SK-N-SH (cell line): ENCODE measurements around the gene GAS7. TPM values are rescaled to one million over a fixed set of nuclear protein-coding genes. Genes with fewer than 3 reads are reported as not detected.

Experiments used
- CTCF ChIA-PET: fragments of 300-600, 350-600 bp; formaldehyde crosslinking; extraction: SDS; loops from one replicate; lab custom pipeline; 2021; lab: Yijun Ruan, JAX
- POLR2A ChIA-PET: fragments of 350-600 bp; sonication (Branson Sonifier 250); formaldehyde crosslinking; extraction: SDS; loops from one replicate; lab custom pipeline; 2020; ENCODE audit warnings: antibody characterized with exemption, inconsistent platforms; lab: Yijun Ruan, JAX
- DNase-seq: peaks from one replicate; pipeline ENCODE4 v3.0.0; 2012
- H2AFZ ChIP-seq: fragments of 200-600 bp; sonication (generic); 2 replicates; pipeline ENCODE4 v1.8.1; 2016; ENCODE audit warnings: antibody characterized with exemption, mild to moderate bottlenecking, low read depth
- H3F3A ChIP-seq: fragments of 200-600 bp; sonication (generic); replicated peaks from 2 replicates; pipeline ENCODE3; 2016; ENCODE audit warnings: antibody characterized with exemption, mild to moderate bottlenecking; ENCODE audit not compliant: insufficient read depth
- H3K27ac ChIP-seq, 2 experiments: fragments of 200-500 bp in 1 of 2; fragments of 200-600 bp in 1 of 2; sonication (Bioruptor generic) in 1 of 2; sonication (generic), shearing (Covaris generic) in 1 of 2; 2 replicates each; pipeline versions ENCODE4 v1.5.1 to v1.6.1; 2014 to 2016; ENCODE audit warnings: low read depth in 2 of 2, inconsistent platforms in 1 of 2, low read length in 1 of 2, mild to moderate bottlenecking in 1 of 2, mixed read lengths in 1 of 2
- H3K27me3 ChIP-seq: fragments of 200-600 bp; sonication (generic), shearing (Covaris generic); 2 replicates; pipeline ENCODE4 v1.6.1; 2016; ENCODE audit warnings: mixed run types; ENCODE audit not compliant: insufficient read depth
- H3K36me3 ChIP-seq, 2 experiments: fragments of 200-500 bp in 1 of 2; fragments of 200-600 bp in 1 of 2; sonication (Bioruptor generic) in 1 of 2; sonication (generic) in 1 of 2; replicated peaks in 1 of 2; 2 replicates each; pipeline versions ENCODE3 to v1.5.1; 2014 to 2016; ENCODE audit warnings: low read length in 1 of 2, mild to moderate bottlenecking in 1 of 2; ENCODE audit not compliant: insufficient read depth in 2 of 2, control insufficient read depth in 1 of 2
- H3K4me1 ChIP-seq, 2 experiments: fragments of 200-500 bp in 1 of 2; fragments of 200-600 bp in 1 of 2; sonication (Bioruptor generic) in 1 of 2; sonication (generic), shearing (Covaris generic) in 1 of 2; 2 replicates each; pipeline versions ENCODE4 v1.5.1 to v1.6.1; 2014 to 2016; ENCODE audit warnings: low read depth in 1 of 2, low read length in 1 of 2, mixed run types in 1 of 2; ENCODE audit not compliant: insufficient read depth in 2 of 2, control insufficient read depth in 1 of 2
- H3K4me2 ChIP-seq: fragments of 200-600 bp; sonication (generic), shearing (Covaris generic); 2 replicates; pipeline ENCODE4 v1.6.1; 2017; ENCODE audit warnings: mixed run types
- H3K4me3 ChIP-seq, 2 experiments: fragments of 200-500 bp in 1 of 2; fragments of 200-600 bp in 1 of 2; sonication (Bioruptor generic) in 1 of 2; sonication (generic), shearing (Covaris generic) in 1 of 2; 2 replicates each; pipeline versions ENCODE4 v1.5.1 to v1.8.1; 2014 to 2016; ENCODE audit warnings: low read depth in 2 of 2, inconsistent platforms in 1 of 2, low read length in 1 of 2, mild to moderate bottlenecking in 1 of 2, mixed read lengths in 1 of 2, moderate library complexity in 1 of 2
- H3K79me2 ChIP-seq: fragments of 200-600 bp; sonication (generic); 2 replicates; pipeline ENCODE4 v1.8.1; 2017; ENCODE audit warnings: mild to moderate bottlenecking; ENCODE audit not compliant: insufficient read depth
- H3K9ac ChIP-seq: fragments of 200-600 bp; sonication (generic); 2 replicates; pipeline ENCODE4 v1.6.1; 2017; ENCODE audit warnings: mixed run types
- H3K9me2 ChIP-seq: fragments of 200-600 bp; sonication (generic); 2 replicates; pipeline ENCODE4 v1.6.1; 2017; ENCODE audit warnings: mixed run types
- H3K9me3 ChIP-seq: fragments of 200-600 bp; sonication (generic); 2 replicates; pipeline ENCODE4 v1.6.1; 2017; ENCODE audit warnings: mixed run types, mild to moderate bottlenecking, moderate library complexity
- H4K20me1 ChIP-seq: fragments of 200-600 bp; sonication (generic); 2 replicates; pipeline ENCODE4 v1.6.1; 2017; ENCODE audit warnings: mild to moderate bottlenecking, mixed run types; ENCODE audit not compliant: insufficient read depth
- ELF1 ChIP-seq: IDR thresholded peaks from 2 replicates; pipeline ENCODE4 v1.4.0; 2012
- EP300 ChIP-seq, 2 experiments: IDR thresholded peaks; 2 replicates each; pipeline versions ENCODE4 v1.4.0 to v1.6.1; 2012; ENCODE audit warnings: borderline replicate concordance in 1 of 2, low read depth in 1 of 2, low read length in 1 of 2
- EZH2phosphoT487 ChIP-seq: fragments of 200-600 bp; sonication (generic); IDR thresholded peaks from 2 replicates; pipeline ENCODE4 v1.6.1; 2017; ENCODE audit warnings: low read depth, mixed run types, mild to moderate bottlenecking, antibody characterized with exemption, moderate library complexity, borderline replicate concordance
- FOSL2 ChIP-seq: IDR thresholded peaks from 2 replicates; pipeline ENCODE4 v1.4.0; 2012; ENCODE audit warnings: low read depth, mild to moderate bottlenecking, moderate library complexity, borderline replicate concordance
- FOXM1 ChIP-seq: IDR thresholded peaks from 2 replicates; pipeline ENCODE4 v1.4.0; 2012; ENCODE audit warnings: low read depth, mild to moderate bottlenecking
- JUND ChIP-seq: IDR thresholded peaks from 2 replicates; pipeline ENCODE4 v1.4.0; 2012
- NFIC ChIP-seq: IDR thresholded peaks from 2 replicates; pipeline ENCODE4 v1.4.0; 2012; ENCODE audit warnings: borderline replicate concordance
- RAD21 ChIP-seq: IDR thresholded peaks from 2 replicates; pipeline ENCODE4 v1.6.1; 2012; ENCODE audit warnings: mild to moderate bottlenecking, low read length
- RCOR1 ChIP-seq: fragments of 150-350 bp; IDR thresholded peaks from 2 replicates; pipeline ENCODE4 v1.6.1; 2017; ENCODE audit warnings: antibody characterized with exemption, low read length
- RFX5 ChIP-seq: IDR thresholded peaks from 2 replicates; pipeline ENCODE4 v1.6.1; 2012; ENCODE audit warnings: mild to moderate bottlenecking, improper control_type of control experiment, low read length
- SMC3 ChIP-seq: IDR thresholded peaks from 2 replicates; pipeline ENCODE4 v1.6.1; 2012; ENCODE audit warnings: low read depth, low read length, improper control_type of control experiment
- TAF1 ChIP-seq: IDR thresholded peaks from 2 replicates; pipeline ENCODE4 v1.6.1; 2012; ENCODE audit warnings: low read depth, mild to moderate bottlenecking, low read length, moderate library complexity, borderline replicate concordance
- TCF12 ChIP-seq: IDR thresholded peaks from 2 replicates; pipeline ENCODE4 v1.4.0; 2012
- ZBTB33 ChIP-seq: IDR thresholded peaks from 2 replicates; pipeline ENCODE4 v1.4.0; 2012; ENCODE audit warnings: low read depth, borderline replicate concordance
- WGBS: methylation state at CpG from one replicate; pipeline ENCODE4 v1.1.6; 2017; ENCODE audit warnings: low lambda C conversion rate; 5-methylcytosine and 5-hydroxymethylcytosine counted together
- polyA plus RNA-seq, 3 experiments: library from polyadenylated mRNA; depleted of rRNA; stranded (reverse); fragments of >200 nt; gene quantifications; 2 replicates each; pipeline ENCODE4 v1.2.3, GENCODE V29; 2012
- TF ChIP-seq, protein P1 (sequence below): fragments of 200-600 bp; sonication (generic); IDR thresholded peaks from 2 replicates; pipeline ENCODE4 v1.6.1; 2017; ENCODE audit warnings: antibody characterized with exemption, mild to moderate bottlenecking, moderate library complexity

GAS7 gene
- polyA plus RNA-seq, 1 of the 3 experiments (the other 2 are of a cell fraction): 0.12 TPM

- Histone ChIP-seq H3K79me2 (no peaks in the 10 kb centered on the region), H3K9me2 (no peaks in the 10 kb centered on the region)
- TF ChIP-seq, protein P1, sequence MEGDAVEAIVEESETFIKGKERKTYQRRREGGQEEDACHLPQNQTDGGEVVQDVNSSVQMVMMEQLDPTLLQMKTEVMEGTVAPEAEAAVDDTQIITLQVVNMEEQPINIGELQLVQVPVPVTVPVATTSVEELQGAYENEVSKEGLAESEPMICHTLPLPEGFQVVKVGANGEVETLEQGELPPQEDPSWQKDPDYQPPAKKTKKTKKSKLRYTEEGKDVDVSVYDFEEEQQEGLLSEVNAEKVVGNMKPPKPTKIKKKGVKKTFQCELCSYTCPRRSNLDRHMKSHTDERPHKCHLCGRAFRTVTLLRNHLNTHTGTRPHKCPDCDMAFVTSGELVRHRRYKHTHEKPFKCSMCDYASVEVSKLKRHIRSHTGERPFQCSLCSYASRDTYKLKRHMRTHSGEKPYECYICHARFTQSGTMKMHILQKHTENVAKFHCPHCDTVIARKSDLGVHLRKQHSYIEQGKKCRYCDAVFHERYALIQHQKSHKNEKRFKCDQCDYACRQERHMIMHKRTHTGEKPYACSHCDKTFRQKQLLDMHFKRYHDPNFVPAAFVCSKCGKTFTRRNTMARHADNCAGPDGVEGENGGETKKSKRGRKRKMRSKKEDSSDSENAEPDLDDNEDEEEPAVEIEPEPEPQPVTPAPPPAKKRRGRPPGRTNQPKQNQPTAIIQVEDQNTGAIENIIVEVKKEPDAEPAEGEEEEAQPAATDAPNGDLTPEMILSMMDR: peak; percentile 74
- peak; percentile 55 for TF ChIP-seq SMC3
- TF ChIP-seq RAD21: peak; percentile 61
- no peak for TF ChIP-seq NFIC
- TF ChIP-seq, all 33 proteins: peak for 3
- Histone ChIP-seq H3F3A (no peaks in the 10 kb centered on the region), H3K4me2 (no peak overlapping the region), H3K27ac (no peak overlapping the region), H3K9me3 (no peaks in the 10 kb centered on the region), H3K36me3 (no peaks in the 10 kb centered on the region), H4K20me1 (no peaks in the 10 kb centered on the region), H3K27me3 (peaks cover 5% of the 10 kb centered on the region; the same call in 1 of the 2 replicates), H3K4me1 (no peaks in the 10 kb centered on the region), H3K4me3 (no peak overlapping the region), H2AFZ (no peak overlapping the region), H3K9ac (no peak overlapping the region)
- ChIA-PET CTCF (interaction anchor here (0.6 to 1.9 kb wide), 20 partner anchors 9 to 328 kb away, joined by 3 to 12 read pairs (median 4); no protein-coding TSS in a partner anchor), POLR2A (no interaction called here)
- WGBS: 7% methylated on average over 5 of the region's 15 CpGs
- peak; percentile 65 for DNase-seq
Measured at GRCh38 chr17:10226930-10227695, 28.7 kb upstream of the GAS7 start.

- Histone ChIP-seq H3K4me2 (no peak overlapping the region), H3K27ac (no peak overlapping the region), H4K20me1 (no peaks in the 10 kb centered on the region), H3K9ac (no peak overlapping the region), H3K9me3 (no peaks in the 10 kb centered on the region), H3K4me3 (no peak overlapping the region), H3F3A (no peaks in the 10 kb centered on the region), H3K36me3 (no peaks in the 10 kb centered on the region), H3K27me3 (peaks cover 5% of the 10 kb centered on the region; the same call in 1 of the 2 replicates), H3K4me1 (no peaks in the 10 kb centered on the region), H2AFZ (no peak overlapping the region), H3K79me2 (no peaks in the 10 kb centered on the region), H3K9me2 (no peaks in the 10 kb centered on the region)
- ChIA-PET POLR2A (no interaction called here), CTCF (interaction anchor here (0.7 to 1.6 kb wide), 4 partner anchors 15 to 300 kb away, joined by 3 to 6 read pairs (median 3); no protein-coding TSS in a partner anchor)
- no peak for TF ChIP-seq RCOR1
- no peak for DNase-seq
- 8% methylated on average over 7 of the region's 8 CpGs for WGBS
Measured at GRCh38 chr17:10224582-10225195, 26.3 kb upstream of the GAS7 start.

- Histone ChIP-seq H3K27me3 (no peaks in the 10 kb centered on the region), H4K20me1 (no peaks in the 10 kb centered on the region), H3K4me2 (no peak overlapping the region), H3K36me3 (no peaks in the 10 kb centered on the region), H3K79me2 (no peaks in the 10 kb centered on the region), H3K27ac (no peak overlapping the region), H3K9ac (no peak overlapping the region), H3K9me2 (no peaks in the 10 kb centered on the region), H3K4me3 (no peak overlapping the region), H3F3A (no peaks in the 10 kb centered on the region), H3K4me1 (no peaks in the 10 kb centered on the region), H3K9me3 (no peaks in the 10 kb centered on the region), H2AFZ (no peak overlapping the region)
- no peak for DNase-seq
- CTCF ChIA-PET: no interaction called here
- POLR2A ChIA-PET: no interaction called here
- no peak for TF ChIP-seq TCF12
- no peak for TF ChIP-seq EP300 (IDR thresholded peaks at IDR 0.05; ENCODE audit: borderline replicate concordance in 1 of 2, low read depth in 1 of 2, low read length in 1 of 2)
- no peak for TF ChIP-seq RFX5
- no peak for TF ChIP-seq ELF1
- TF ChIP-seq, protein P1: no peak
- TF ChIP-seq TAF1: no peak
- no peak for TF ChIP-seq FOSL2
- TF ChIP-seq JUND: no peak
- TF ChIP-seq FOXM1: no peak
- no peak for TF ChIP-seq ZBTB33
- TF ChIP-seq RCOR1: no peak
- TF ChIP-seq EZH2phosphoT487: no peak
Measured at GRCh38 chr17:10219193-10219592, 20.8 kb upstream of the GAS7 start.
